ENCODE measurements around the gene LHX3.

The LHX3 gene

GRCh38 chr9:136206602-136207275 lies 1.8 kb upstream of the LHX3 start:
- peak; percentile 2 to 54 (median 38) for DNase-seq

DNA sequence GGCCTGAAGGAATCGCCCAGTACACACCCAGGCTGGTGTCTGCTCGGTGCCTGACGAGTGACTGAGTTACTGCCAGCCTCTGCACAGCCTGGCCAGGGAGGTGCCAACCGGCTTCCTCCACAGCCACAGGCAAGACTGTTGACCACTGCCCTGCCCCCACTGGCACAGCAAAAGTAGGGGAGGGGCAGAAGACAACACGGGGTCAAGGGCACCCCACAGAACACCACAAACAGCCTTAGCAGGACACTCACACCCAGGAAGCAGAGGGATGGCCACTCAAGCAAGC lies 722 bp upstream of the LHX3 start:
- no peak for DNase-seq

GRCh38 chr9:136204145-136204805 lies 653 bp downstream of the LHX3 start:
- DNase-seq = no peak

DNA sequence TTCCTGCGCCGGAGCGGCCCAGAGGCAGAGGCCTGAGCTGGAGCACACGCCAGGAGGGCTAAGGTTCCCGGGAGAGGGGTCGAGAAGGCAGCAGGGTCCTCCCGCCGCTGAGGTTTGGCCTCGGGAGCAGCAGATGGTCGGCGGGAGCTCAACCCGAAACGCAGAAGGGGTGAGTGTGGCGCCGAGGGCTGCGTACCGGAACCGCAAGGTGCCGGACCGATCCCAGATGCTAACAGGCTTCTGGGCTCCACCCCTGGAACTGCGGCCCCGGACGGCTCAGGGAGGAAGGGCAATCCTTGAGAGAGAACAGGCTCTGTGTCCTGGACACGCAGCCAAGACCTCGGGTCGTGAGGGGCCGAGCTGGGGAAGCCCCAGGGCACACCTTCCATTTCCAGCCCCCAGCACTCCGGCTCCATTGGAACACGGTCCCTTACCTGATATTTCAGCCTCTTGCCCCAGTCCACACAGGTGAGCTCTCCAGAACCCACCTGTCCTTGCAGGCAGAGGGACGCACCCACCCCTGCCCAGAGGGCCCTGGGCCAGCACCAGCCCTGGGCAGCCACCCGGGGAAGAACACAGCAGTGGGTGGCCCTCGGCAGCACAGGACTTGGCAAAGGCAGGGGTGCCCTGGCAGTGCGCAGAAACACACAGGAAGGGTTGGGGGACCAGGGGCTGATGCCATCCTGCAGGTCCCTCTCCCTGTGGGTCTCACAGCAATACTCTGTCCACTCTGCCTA lies 1.4 kb downstream of the LHX3 start:
- DNase-seq = no peak

DNA sequence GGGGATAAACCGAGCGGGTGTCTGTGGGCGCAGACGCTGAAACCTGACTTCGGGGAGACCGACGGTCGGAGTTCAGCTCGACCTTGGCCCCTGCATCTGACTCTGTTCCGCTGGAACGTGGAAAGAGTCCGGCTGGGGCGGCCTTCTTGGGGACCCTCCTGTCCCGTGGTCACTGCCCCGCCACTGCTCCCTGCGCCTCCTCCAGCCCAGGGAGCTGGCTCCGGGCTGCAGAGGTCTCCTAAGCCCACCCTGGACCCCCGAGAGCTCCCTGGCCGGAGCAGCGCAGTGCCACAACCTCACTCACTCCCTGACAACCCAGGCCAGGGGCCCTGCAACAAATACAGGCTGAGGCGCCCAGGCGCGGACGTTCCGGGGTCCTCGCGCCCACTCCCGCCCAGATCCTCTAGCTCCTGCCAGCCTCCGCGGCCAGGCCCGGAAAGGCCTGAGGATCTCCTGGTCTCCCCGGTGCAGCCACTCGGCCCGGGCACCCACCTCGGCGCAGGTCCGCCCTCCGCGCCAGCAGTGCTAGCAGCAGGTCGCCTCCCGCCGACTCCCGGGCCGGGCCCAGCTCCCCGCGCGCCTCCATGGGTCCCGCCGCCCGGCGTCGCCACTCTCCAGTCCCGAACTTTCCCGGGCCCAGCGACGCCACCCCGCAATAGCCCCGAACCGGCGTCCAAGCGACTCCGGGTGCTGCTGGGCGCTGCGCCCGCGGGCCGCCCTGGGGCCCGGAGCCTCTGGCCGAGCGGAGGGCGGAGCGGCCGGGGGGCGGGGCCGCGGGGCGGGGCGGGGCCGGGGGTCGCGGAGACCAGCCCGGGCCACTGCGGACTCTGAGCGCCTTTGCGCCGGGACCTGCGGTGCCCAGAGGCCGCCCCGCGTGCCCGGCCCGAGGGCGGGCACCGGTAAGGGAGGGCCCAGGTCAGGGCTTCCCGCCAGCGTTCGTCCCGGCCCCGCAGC lies 2.2 kb downstream of the LHX3 start:
- DNase-seq = no peak

GRCh38 chr9:136201609-136202453 lies 3.1 kb downstream of the LHX3 start:
- DNase-seq = peak in 3 of 4 experiments; percentile 5 to 59 (median 43)

DNA sequence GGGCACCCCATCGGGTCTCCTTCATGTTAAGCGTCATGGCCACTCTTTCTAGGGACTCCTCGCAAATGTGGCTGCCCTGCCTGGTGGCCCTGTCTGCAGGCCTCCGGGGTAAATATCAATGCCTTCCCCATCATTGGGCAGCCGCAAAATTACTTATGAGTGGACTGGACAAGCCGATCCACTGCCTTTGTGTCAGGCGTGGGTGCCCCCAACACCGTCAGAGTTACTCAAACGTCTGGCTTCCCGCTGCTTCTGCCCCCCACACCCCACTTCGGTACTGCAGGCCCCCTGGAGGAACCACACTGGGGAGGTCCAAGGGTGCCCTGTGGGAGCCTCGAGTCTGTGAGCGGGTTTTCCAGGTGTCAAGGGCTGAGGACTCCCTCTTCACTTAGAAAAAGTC lies 3.8 kb downstream of the LHX3 start:
- no peak for DNase-seq

GRCh38 chr9:136200424-136200823 lies 4.5 kb downstream of the LHX3 start:
- DNase-seq = no peak

- DNase-seq = no peak
Measured at GRCh38 chr9:136199391-136200288, 5.3 kb downstream of the LHX3 start.

- DNase-seq = peak in 2 of 4 experiments; percentile 11 to 36
Measured at GRCh38 chr9:136198605-136199083, 6.3 kb downstream of the LHX3 start.

DNA sequence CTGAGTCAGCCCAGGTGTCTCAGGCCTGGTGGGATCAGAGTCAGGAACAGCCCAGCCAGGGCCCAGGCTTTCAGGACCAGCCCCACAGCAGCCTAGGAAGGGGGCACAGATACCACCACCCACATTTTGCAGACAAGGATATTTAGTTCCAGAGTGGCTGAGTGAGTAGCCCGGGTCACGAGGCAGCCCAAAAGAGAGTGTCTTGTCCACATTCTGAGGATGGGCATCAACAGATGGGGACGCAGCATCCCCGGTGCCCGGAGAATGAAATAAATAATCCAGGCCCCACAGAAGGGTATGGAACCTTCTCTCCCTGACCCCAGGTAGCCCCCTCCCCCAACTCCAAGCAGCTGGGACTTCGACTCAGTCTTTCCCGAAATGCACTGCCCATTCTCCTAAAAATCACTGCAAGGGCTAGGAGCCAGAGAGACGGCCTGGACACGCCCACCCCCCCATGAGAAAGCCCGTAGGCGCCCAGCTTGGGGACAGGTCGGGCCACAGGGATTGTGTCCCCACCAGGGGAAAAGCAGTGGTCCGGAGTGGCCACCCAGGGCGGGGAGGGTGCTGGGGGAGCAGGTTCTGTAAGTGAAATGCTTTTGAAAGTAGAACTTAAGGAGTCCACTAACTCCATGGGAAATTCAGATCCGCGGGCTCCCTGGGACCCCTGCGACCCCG lies 6.9 kb downstream of the LHX3 start:
- no peak for DNase-seq

DNA sequence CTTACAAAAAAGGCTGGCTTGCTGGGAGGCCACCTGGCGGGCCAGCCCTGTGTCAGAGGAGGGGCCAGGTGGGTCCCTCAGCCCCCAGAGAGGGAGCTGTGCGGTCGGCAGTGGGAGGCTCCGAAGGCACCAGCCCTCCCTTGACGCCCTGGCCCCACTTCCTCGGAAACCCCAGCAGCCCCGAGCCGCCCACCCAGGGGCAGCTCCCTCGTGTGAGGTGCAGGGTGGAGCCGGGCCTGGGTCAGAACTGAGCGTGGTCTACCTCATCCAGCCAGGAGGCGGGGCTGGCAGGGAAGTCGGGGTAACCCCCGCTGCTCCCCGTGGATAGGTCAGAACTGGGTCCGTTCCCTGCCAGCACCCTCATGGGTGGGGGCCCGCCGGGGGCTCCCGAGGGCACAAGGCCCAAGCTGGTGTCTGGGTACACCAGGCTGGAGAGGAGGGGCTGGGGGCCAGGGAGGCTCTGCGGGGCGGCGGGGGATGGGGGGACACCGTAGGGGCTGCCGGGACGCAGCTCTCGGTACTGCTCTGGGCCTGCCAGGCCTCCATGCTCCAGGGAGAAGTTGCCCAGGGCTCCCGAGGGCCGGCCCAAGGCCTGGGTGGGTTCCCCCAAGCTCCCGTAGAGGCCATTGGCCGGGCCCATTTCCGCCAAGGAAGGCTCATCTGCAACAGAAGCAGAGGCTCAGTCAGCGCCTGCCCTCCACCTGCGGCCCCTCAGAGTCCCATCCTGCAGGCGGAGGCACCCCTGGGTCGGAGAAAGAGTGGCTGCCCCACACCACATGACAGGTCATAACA lies 7.6 kb downstream of the LHX3 start:
- no peak for DNase-seq

DNA sequence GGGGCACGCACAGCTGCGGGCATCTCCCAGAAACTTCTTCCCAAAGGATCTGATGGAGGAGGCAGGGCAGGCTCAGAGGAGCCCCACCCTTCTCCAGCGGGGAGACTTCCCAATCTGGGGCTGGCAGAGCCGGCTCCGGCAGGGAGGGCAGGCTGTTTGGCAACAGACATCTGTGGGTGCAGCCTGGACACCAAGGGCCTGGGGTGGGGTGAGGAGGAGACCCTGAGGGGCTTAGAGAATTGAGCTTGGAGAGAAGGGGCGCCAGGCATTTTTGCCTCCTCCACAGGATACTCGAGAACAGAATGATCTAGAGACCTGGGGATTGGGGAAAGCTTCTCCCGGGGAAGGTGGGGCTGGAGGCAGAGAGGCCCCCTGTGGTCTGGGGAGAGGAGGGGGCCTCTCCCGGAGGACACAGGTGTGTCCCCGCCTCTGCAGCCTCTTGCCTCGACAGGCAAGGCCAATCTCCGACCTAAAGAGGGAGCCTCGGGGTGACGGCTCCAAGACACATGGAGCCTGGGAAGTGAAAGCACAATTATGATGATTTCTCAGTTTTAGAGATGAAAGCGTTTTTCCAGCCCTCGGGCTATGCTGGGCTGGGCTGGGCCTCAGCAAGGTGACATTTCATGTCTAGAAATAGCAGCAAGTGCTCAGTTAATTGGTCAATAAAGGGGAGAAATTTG lies 8.4 kb downstream of the LHX3 start:
- no peak for DNase-seq

DNA sequence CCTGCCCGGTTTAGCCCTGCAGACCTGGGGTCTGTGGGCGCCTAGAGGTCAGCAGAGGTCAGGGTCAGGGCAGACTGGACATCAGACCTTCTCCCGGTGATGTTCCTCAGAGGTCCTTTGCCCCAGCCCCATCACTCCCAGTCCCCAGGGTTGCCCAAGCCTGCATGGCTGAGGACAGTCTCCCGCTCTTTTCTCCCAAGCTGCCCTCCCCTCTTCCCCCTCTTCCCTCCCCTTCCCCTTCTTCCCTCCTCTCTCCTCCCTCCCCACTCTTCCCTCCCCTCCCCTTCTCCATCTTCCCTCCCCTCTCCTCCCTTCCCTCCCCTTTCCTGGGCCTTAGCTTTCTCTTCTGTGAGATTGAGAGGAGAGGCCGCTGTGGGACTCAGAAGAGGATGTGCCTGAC lies 10.4 kb downstream of the LHX3 start:
- DNase-seq = no peak

- no peak for DNase-seq
Measured at GRCh38 chr9:136193891-136194279, 11.0 kb downstream of the LHX3 start.

- no peak for DNase-seq
Measured at GRCh38 chr9:136193127-136193890, 11.6 kb downstream of the LHX3 start.

- DNase-seq = no peak
Measured at GRCh38 chr9:136192289-136193126, 12.4 kb downstream of the LHX3 start.
